ENCODE data around the gene LPCAT1. TPM values are rescaled to one million over a fixed set of nuclear protein-coding genes. Genes with fewer than 3 reads are reported as not detected.
A peak's percentile ranks its signal among the peaks of the same experiment; 100 is the strongest.

The LPCAT1 gene
- total and polyA plus RNA-seq, 2 of the 13 experiments (the other 11 are each of a cell fraction or from before 2014, with no cell fraction given): 29.8 to 90.6 TPM

DNA sequence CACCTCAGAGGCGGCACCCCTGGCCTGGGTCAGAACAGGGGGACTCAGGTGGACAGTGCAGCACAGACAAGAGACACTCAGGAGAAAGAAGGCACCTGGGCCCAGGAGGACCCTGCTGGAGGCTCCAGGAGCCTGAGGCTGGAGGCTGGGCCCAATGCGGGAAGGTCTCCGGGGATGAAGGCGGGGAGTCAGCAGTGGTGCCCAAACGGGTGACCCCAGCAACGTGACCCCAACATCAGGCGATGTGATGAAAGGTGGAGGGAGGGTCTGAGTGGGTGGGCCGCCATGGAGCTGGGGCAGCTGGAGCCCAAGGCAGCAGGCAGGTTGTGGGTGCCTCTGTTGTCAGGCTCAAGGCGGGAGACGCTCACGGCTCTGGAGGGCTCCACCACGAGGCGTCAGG, 37.5 kb downstream of the LPCAT1 start (continued):
- TF ChIP-seq ZNF687 (CRISPR knock-in tag; IDR thresholded peaks at IDR 0.05) (peak; percentile 2; the same call in 1 of the 2 replicates), MTERF4 (CRISPR knock-in tag; IDR thresholded peaks at IDR 0.05) (no peak)

DNA sequence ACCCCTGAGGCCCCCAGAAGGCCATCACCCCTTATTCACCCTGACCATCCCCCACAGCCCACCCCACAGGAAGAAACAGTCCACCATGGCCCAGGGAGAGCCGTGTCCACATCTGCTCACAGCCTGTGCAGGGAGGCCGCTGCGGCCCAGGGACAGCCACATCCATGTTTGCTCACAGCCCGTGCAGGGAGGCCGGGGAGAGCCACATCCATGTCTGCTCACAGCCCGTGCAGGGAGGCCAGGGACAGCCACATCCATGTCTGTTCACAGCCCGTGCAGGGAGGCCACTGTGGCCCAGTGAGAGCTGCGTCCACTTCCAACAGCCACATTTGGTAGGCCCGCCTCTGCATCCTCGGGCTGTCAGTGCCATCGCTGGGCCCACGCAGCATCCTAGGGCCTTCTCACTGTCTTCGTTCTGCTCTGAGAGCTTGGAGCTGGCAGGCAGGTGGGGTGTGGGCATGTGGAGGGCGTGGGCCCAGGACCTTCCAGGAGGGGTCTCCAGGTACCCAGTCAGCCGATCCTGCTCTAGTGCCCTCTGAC, 38.1 kb downstream of the LPCAT1 start:
- BruUV-seq (replicated peaks): no TSS peak
- POLR2A ChIA-PET: no interaction called here
- no peak for ATAC-seq

More for the DNA sequence above, 38.1 kb downstream of the LPCAT1 start:
- 0 out of 2 replicates have a peak, but pooled peaks cover 4% of the 10 kb centered on the region for H4K20me1 ChIP-seq (ENCODE audit: insufficient read depth, low read length)
- H3K36me3 ChIP-seq (replicated peaks in 1 of 2; ENCODE audit: control insufficient read depth in 1 of 2, insufficient read depth in 2 of 2, low read length in 2 of 2): peaks cover 36 to 54% of the 10 kb centered on the region in 2 experiments
- CTCF ChIA-PET (ENCODE audit: low intra/inter-chr PET ratio, low total read pairs): no interaction called here
- WGBS (ENCODE audit: low lambda C conversion rate): no CpG with 5 or more reads among the region's 15 CpGs
- H3K9me3 ChIP-seq (ENCODE audit: low read length): no peaks in the 10 kb centered on the region
- no peak for DNase-seq (ENCODE audit: low spot score)
- H3K79me2 ChIP-seq (ENCODE audit: insufficient read depth, low read length): no peaks in the 10 kb centered on the region
- no peaks in the 10 kb centered on the region for H3K27me3 ChIP-seq (ENCODE audit: control insufficient read depth in 1 of 2, insufficient read depth in 2 of 2, low read length in 2 of 2)
- H3K4me3 ChIP-seq (replicated peaks in 1 of 3; ENCODE audit: insufficient read depth in 1 of 3, low read depth in 2 of 3, low read length in 3 of 3): no peak overlapping the region
- no peak overlapping the region for H3K9ac ChIP-seq (ENCODE audit: insufficient read depth, low read depth, low read length)
- FAIRE-seq: no peak
- H3K27ac ChIP-seq (ENCODE audit: extremely low read length, insufficient read depth, low read length): no peak overlapping the region
- no peaks in the 10 kb centered on the region for H3K4me1 ChIP-seq (ENCODE audit: insufficient read depth, low read length)
- TF ChIP-seq BHLHE40 (IDR thresholded peaks at IDR 0.05; ENCODE audit: low read length) (no peak), POLR2A (IDR thresholded peaks at IDR 0.05; ENCODE audit: insufficient read depth in 1 of 2, low read depth in 2 of 2, low read length in 2 of 2) (0 out of 4 replicates have a peak, but pooled peaks of 1 of the 2 experiments have one; percentile 21)
- intact Hi-C loops (cut with micrococcal nuclease; ENCODE audit: unreplicated experiment): no loop called here
- in situ Hi-C loops (cut with HindIII; ENCODE audit: extremely low pct_ligation_motif_present, low pct_unique_long_range_greater_than_20kb): no loop called here
- H2AFZ ChIP-seq (ENCODE audit: low read length): no peak overlapping the region
- H3K4me2 ChIP-seq (ENCODE audit: low read depth, low read length): no peak overlapping the region

Measured in HepG2 (cell line).